H9 (cell line): ENCODE results near the gene SORCS2. TPM values are rescaled to one million over a fixed set of nuclear protein-coding genes. Genes with fewer than 3 reads are reported as not detected.

ENCODE experiments used
- DNase-seq: peaks from one replicate; pipeline ENCODE4 v3.0.0-alpha.2; 2017
- H2AFZ ChIP-seq: one replicate; pipeline ENCODE4 v1.6.1; 2013; ENCODE audit warnings: mild to moderate bottlenecking, low read length, control low read depth, moderate library complexity
- H2AK5ac ChIP-seq: 2 replicates; pipeline ENCODE4 v1.6.1; 2013; ENCODE audit warnings: low read length, control low read depth, mixed read lengths; ENCODE audit not compliant: insufficient read length
- H2BK120ac ChIP-seq: one replicate; pipeline ENCODE4 v1.6.1; 2013; ENCODE audit warnings: low read depth, mild to moderate bottlenecking, low read length, control low read depth, inconsistent platforms; ENCODE audit not compliant: poor library complexity, severe bottlenecking
- H2BK12ac ChIP-seq: 2 replicates; pipeline ENCODE4 v1.6.1; 2013; ENCODE audit warnings: low read length, control low read depth, mixed read lengths, low read depth; ENCODE audit not compliant: insufficient read length
- H2BK15ac ChIP-seq: 2 replicates; pipeline ENCODE4 v1.6.1; 2013; ENCODE audit warnings: low read depth, low read length, control low read depth
- H2BK20ac ChIP-seq: one replicate; pipeline ENCODE4 v1.6.1; 2013; ENCODE audit warnings: low read depth, mild to moderate bottlenecking, low read length, control low read depth, inconsistent platforms; ENCODE audit not compliant: poor library complexity, severe bottlenecking
- H2BK5ac ChIP-seq: 2 replicates; pipeline ENCODE4 v1.6.1; 2013; ENCODE audit warnings: low read length, control low read depth, mixed read lengths; ENCODE audit not compliant: insufficient read length
- H3K14ac ChIP-seq: 2 replicates; pipeline ENCODE4 v1.6.1; 2013; ENCODE audit warnings: low read length, control low read depth; ENCODE audit not compliant: insufficient read depth
- H3K18ac ChIP-seq: 2 replicates; pipeline ENCODE4 v1.6.1; 2013; ENCODE audit warnings: low read depth, mild to moderate bottlenecking, mixed read lengths, low read length, control low read depth; ENCODE audit not compliant: insufficient read length
- H3K23ac ChIP-seq: 2 replicates; pipeline ENCODE4 v1.6.1; 2013; ENCODE audit warnings: low read length, control low read depth, mixed read lengths, low read depth; ENCODE audit not compliant: insufficient read length
- H3K23me2 ChIP-seq: 2 replicates; pipeline ENCODE4 v1.6.1; 2013; ENCODE audit warnings: low read depth, mild to moderate bottlenecking, mixed read lengths, low read length, control low read depth; ENCODE audit not compliant: insufficient read length, poor library complexity, severe bottlenecking
- H3K27ac ChIP-seq: 2 replicates; pipeline ENCODE4 v1.5.1; 2013; ENCODE audit warnings: low read length, control low read depth, mixed read lengths, low read depth; ENCODE audit not compliant: insufficient read length
- H3K27me3 ChIP-seq: 2 replicates; pipeline ENCODE4 v1.6.1; 2013; ENCODE audit warnings: low read length, control low read depth, inconsistent platforms; ENCODE audit not compliant: insufficient read depth
- H3K4ac ChIP-seq: 2 replicates; pipeline ENCODE4 v1.6.1; 2013; ENCODE audit warnings: low read depth, mild to moderate bottlenecking, control low read depth, inconsistent platforms, low read length, moderate library complexity
- H3K4me1 ChIP-seq: 2 replicates; pipeline ENCODE4 v1.6.1; 2013; ENCODE audit warnings: low read length, control low read depth, inconsistent platforms; ENCODE audit not compliant: insufficient read depth
- H3K4me2 ChIP-seq: 2 replicates; pipeline ENCODE4 v1.6.1; 2013; ENCODE audit warnings: low read length, control low read depth, mixed read lengths; ENCODE audit not compliant: insufficient read length, insufficient read depth
- H3K56ac ChIP-seq: 2 replicates; pipeline ENCODE4 v1.6.1; 2013; ENCODE audit warnings: low read depth, mild to moderate bottlenecking, mixed read lengths, low read length, control low read depth; ENCODE audit not compliant: insufficient read length
- H3K79me1 ChIP-seq: 2 replicates; pipeline ENCODE4 v1.6.1; 2013; ENCODE audit warnings: low read depth, mild to moderate bottlenecking, moderate library complexity, low read length, control low read depth, inconsistent platforms; ENCODE audit not compliant: insufficient read depth, poor library complexity, severe bottlenecking
- H3K79me2 ChIP-seq: 2 replicates; pipeline ENCODE4 v1.6.1; 2013; ENCODE audit warnings: low read length, control low read depth, inconsistent platforms; ENCODE audit not compliant: insufficient read depth
- H3K9ac ChIP-seq: 2 replicates; pipeline ENCODE4 v1.6.1; 2013; ENCODE audit warnings: low read length, control low read depth, mixed read lengths; ENCODE audit not compliant: insufficient read length; ENCODE audit errors: extremely low read depth
- H3K9me3 ChIP-seq: one replicate; pipeline ENCODE4 v1.6.1; 2013; ENCODE audit warnings: low read depth, low read length, inconsistent platforms; ENCODE audit not compliant: control insufficient read depth
- H3T11ph ChIP-seq: one replicate; pipeline ENCODE4 v1.6.1; 2013; ENCODE audit warnings: mild to moderate bottlenecking, low read length, control low read depth, inconsistent platforms
- H4K20me1 ChIP-seq: one replicate; pipeline ENCODE4 v1.6.1; 2013; ENCODE audit not compliant: control insufficient read depth, insufficient read length, insufficient read depth
- H4K5ac ChIP-seq: 2 replicates; pipeline ENCODE4 v1.6.1; 2013; ENCODE audit warnings: low read depth, mild to moderate bottlenecking, mixed read lengths, low read length, control low read depth; ENCODE audit not compliant: insufficient read length
- H4K8ac ChIP-seq: replicated peaks from 2 replicates; pipeline ENCODE4 v1.6.1; 2013; ENCODE audit warnings: low read length, control low read depth, mixed read lengths, low read depth; ENCODE audit not compliant: insufficient read length
- H4K91ac ChIP-seq: 2 replicates; pipeline ENCODE4 v1.6.1; 2013; ENCODE audit warnings: low read depth, mild to moderate bottlenecking, moderate library complexity, mixed read lengths, low read length, control low read depth; ENCODE audit not compliant: insufficient read length
- H3K27ac Mint-ChIP-seq, 3 experiments: 2 replicates in 2 of 3; 3 replicates in 1 of 3; pipeline ENCODE4 v1.8.0; 2020 to 2021; ENCODE audit warnings: mixed read lengths in 3 of 3, mild to moderate bottlenecking in 1 of 3, moderate library complexity in 1 of 3
- H3K27me3 Mint-ChIP-seq: 2 replicates; pipeline ENCODE4 v1.8.0; 2021; ENCODE audit warnings: low read depth, mild to moderate bottlenecking, moderate library complexity, mixed read lengths
- H3K36me3 Mint-ChIP-seq, 3 experiments: 2 replicates in 2 of 3; 3 replicates in 1 of 3; pipeline ENCODE4 v1.8.0; 2020 to 2021; ENCODE audit warnings: low read depth in 3 of 3, mixed read lengths in 3 of 3; ENCODE audit not compliant: insufficient read depth in 1 of 3
- H3K4me1 Mint-ChIP-seq, 2 experiments: 2 replicates each; pipeline ENCODE4 v1.8.0; 2020; ENCODE audit warnings: mixed read lengths in 2 of 2
- H3K4me3 Mint-ChIP-seq, 2 experiments: 2 replicates in 1 of 2; 3 replicates in 1 of 2; pipeline ENCODE4 v1.8.0; 2020 to 2021; ENCODE audit warnings: mild to moderate bottlenecking in 2 of 2, mixed read lengths in 2 of 2, moderate library complexity in 1 of 2
- H3K9me3 Mint-ChIP-seq, 2 experiments: 2 replicates in 1 of 2; 3 replicates in 1 of 2; pipeline ENCODE4 v1.8.0; 2020; ENCODE audit warnings: mild to moderate bottlenecking in 2 of 2, mixed read lengths in 2 of 2, moderate library complexity in 1 of 2
- WGBS: extraction: QIAGEN DNeasy Blood & Tissue Kit; methylation state at CpG from one replicate; pipeline ENCODE4 v1.1.7; 2013; ENCODE audit warnings: missing lambda C conversion rate, low lambda C conversion rate, mixed read lengths; ENCODE audit not compliant: insufficient read length; ENCODE audit errors: extremely low coverage; 5-methylcytosine and 5-hydroxymethylcytosine counted together
- total RNA-seq: library from RNA; stranded (reverse); gene quantifications from 2 replicates; pipeline ENCODE4 v1.2.1, GENCODE V29; 2021
- TF ChIP-seq, protein P1 (sequence below): fragments of 200-600 bp; sonication (generic); conservative IDR thresholded peaks from 3 replicates; pipeline ENCODE4 v1.8.0; 2021; ENCODE audit warnings: antibody characterized with exemption, mild to moderate bottlenecking

Gene SORCS2
- total RNA-seq, 1 experiment from 2014 or later, result 0.57 TPM

DNA sequence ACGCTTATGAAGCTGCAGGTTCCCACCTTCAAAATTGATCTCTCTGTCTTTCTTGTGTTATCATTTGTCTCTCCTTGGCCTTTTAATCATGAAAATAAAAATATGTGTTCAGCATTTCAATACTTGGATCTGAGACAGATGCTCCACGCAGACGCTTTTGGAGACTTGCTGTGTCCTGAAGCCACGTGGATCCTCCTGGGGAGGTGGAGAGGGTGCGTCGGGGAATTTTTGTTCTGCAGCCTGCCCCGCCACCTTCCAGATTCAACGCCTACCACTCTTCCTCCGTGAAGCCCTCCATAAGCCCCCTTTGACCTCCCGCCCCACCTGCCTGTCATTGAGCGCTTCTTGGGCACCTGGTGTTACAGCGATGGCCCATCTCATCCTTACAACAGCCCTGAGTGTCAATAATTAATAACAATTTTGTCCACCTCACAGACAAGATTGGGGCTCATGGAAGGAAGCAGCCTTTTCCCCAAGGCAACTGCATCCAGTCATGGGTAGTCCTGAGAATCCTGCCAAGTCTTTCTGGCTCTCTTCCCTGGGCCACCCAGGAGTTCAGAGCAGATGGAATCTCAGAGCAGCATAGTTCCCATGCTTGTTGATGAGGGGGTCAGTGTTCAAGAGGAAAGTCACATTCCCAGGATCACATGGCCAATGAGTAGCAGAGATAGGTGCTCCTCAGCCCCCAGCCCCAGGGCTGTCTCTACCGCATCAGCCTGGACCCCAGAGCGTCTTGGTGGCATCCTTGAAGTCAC lies 415.0 kb downstream of the SORCS2 start:
- Mint-ChIP-seq H3K4me1 (peaks cover 0 to 3% of the 10 kb centered on the region in 2 experiments; a peak in 1 of 4 replicates), H3K27me3 (peaks cover 26% of the 10 kb centered on the region)
- DNase-seq, result no peak

More for the DNA sequence above, 415.0 kb downstream of the SORCS2 start:
- Histone ChIP-seq H3K23ac (no peak overlapping the region), H2BK120ac (no peak overlapping the region), H3K18ac (no peak overlapping the region), H3K79me2 (no peaks in the 10 kb centered on the region), H3K23me2 (no peaks in the 10 kb centered on the region), H3K9me3 (no peaks in the 10 kb centered on the region), H4K8ac (no peak overlapping the region), H2AK5ac (no peak overlapping the region), H4K5ac (no peak overlapping the region), H2BK20ac (no peak overlapping the region), H3K79me1 (no peaks in the 10 kb centered on the region), H3K27me3 (no peaks in the 10 kb centered on the region), H3K27ac (no peak overlapping the region), H3K9ac (no peak overlapping the region), H3K4me1 (no peaks in the 10 kb centered on the region), H3K4me2 (no peak overlapping the region), H4K20me1 (no peaks in the 10 kb centered on the region), H3K56ac (no peak overlapping the region), H2BK15ac (no peak overlapping the region), H3T11ph (no peak overlapping the region), H4K91ac (no peak overlapping the region), H2BK12ac (no peak overlapping the region), H2AFZ (no peak overlapping the region), H3K4ac (no peak overlapping the region), H3K14ac (no peak overlapping the region), H2BK5ac (no peak overlapping the region)
- WGBS, result no CpG with 5 or more reads among the region's 14 CpGs
- TF ChIP-seq, protein P1, sequence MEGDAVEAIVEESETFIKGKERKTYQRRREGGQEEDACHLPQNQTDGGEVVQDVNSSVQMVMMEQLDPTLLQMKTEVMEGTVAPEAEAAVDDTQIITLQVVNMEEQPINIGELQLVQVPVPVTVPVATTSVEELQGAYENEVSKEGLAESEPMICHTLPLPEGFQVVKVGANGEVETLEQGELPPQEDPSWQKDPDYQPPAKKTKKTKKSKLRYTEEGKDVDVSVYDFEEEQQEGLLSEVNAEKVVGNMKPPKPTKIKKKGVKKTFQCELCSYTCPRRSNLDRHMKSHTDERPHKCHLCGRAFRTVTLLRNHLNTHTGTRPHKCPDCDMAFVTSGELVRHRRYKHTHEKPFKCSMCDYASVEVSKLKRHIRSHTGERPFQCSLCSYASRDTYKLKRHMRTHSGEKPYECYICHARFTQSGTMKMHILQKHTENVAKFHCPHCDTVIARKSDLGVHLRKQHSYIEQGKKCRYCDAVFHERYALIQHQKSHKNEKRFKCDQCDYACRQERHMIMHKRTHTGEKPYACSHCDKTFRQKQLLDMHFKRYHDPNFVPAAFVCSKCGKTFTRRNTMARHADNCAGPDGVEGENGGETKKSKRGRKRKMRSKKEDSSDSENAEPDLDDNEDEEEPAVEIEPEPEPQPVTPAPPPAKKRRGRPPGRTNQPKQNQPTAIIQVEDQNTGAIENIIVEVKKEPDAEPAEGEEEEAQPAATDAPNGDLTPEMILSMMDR, result no peak
- Mint-ChIP-seq H3K27ac (peak overlapping the region in 1 of 3 experiments; percentile 27; a peak in 1 of 7 replicates), H3K36me3 (peaks cover 7 to 10% (median 8%) of the 10 kb centered on the region in 3 experiments; a peak in 6 of 7 replicates), H3K9me3 (peaks cover 23 to 24% of the 10 kb centered on the region in 2 experiments), H3K4me3 (no peak overlapping the region)
